ENCODE results near the gene DNAH6.
"Not testable (repeated sequence)": the region's sequence is repeated elsewhere in the genome, so short reads cannot be mapped to it uniquely, and the experiment has no call there.

DNAH6 gene

DNA sequence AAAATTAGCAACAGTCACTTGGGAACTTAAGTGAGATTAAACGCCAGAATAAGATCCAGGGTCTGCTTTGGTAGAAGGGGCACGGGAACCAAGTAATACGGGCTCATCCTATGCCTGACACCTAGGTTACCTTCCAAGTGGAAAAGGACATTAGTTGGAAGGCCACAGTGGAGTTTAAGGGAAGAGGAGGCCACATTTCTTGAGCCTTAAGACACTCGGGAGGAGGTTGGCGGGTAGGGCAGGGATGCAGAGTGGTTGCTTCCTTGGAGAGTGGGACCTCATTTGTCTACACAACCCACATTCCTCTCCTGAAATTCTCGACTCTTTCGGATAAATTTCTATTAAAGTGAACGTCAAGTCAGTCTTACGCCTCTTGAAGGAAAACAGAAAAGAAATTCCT is 510 bp upstream of the DNAH6 start:
- no peak for DNase-seq

GRCh38 chr2:84519332-84519957 is 3.1 kb downstream of the DNAH6 start:
- no peak for DNase-seq

- DNase-seq, result no peak
Observed at GRCh38 chr2:84526562-84526961, 10.3 kb downstream of the DNAH6 start.

DNA sequence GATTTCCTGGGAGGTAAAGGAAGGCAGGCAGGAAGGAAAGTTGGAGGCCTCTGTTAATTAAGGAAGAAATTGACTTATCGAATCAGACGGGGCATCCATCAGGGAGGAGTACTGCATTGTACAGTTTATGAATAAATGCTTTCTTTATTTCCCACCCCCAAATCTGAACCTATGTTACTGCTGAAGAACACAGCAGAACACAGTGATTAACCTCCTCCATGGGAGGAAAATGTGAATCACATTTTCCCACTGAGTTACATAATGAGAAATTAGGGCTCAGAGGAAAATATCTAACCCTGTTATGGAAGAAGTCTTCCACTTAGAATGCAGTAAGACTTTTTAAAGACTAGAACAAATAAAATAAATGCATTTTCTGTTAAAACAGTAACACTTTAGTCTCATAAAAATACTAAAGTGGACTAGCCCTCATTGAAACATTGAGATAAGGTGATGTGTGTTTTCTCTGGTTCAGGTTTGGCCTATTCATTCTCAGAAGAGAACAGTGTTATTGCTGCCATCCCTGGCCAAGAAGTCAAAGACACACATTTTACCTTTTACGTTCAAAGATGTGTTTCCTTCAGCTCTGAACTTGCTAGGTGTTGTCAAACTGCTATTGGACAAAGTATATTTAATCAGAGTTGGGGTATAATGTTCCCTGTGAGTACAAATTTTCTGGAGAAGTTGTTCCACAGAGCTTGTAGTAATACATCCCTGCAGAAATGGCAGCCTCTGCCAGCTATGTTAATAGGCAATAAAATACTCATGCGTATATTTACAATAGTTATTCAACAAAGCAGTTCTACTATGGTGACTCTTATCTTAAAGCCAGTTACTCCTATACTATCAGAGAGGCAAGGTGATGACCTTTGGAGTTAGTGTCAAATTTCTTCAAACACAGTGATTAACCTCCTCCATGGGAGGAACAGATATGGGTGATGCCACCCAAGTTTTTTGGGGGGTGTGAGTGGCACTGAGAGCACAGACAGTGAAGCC is 11.1 kb downstream of the DNAH6 start:
- DNase-seq, result no peak

DNA sequence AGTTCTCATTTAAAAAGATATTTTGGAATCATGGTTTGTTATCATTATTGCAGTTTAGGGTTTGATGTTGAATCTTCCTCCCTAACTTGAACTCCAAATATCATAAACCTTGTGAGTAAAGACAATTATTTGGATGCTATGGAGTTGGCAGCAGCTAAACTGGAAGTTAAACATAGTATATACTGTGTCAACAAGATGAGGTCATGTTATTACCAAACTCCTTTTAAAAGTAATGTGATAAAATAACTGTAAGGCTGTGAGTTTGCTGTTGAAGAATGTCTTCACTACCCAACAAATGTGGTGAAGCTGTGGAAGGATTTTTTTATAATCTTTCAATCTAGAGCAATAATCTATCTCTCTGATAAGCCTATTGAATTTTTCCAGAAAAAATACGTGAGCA is 16.0 kb downstream of the DNAH6 start:
- no peak for DNase-seq

DNA sequence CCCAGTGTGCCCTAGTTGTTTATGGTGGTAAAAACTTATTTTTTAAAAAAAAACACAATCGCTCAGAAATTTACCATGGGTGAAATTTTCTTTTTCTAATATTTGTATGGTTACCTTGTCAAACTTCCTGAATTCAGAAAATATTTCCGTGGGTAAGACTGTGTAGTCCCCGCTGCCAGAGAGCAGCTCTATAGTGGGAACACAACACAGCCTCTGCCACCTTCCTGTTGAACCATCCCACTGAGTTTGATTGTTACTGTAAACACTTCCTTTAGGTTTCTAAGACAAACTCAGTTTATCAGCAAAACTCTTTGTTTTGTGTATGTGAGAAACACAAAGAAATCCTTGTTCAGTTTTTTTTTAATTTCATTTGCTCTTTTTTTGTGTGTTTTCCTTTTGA is 17.9 kb downstream of the DNAH6 start:
- no peak for DNase-seq

DNA sequence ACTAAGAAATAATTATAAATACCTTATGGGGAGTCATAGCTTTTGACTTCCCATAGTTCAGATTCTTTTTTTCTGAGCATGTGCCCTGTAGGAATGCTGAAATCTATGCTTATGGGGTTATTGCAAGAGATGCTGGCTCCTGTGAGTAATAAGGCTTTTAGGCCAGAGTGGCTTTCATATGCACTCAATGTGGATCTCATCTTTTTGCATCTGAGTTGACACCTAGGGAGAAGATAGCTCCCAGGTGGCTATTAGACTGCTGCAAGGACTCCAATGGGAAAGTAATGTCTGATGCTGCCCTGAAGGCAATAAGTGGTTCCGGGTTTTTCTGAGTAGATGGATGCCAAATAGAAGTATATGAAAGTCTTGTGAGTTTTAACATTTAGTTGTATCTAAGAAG is 21.0 kb downstream of the DNAH6 start:
- DNase-seq, result no peak

DNA sequence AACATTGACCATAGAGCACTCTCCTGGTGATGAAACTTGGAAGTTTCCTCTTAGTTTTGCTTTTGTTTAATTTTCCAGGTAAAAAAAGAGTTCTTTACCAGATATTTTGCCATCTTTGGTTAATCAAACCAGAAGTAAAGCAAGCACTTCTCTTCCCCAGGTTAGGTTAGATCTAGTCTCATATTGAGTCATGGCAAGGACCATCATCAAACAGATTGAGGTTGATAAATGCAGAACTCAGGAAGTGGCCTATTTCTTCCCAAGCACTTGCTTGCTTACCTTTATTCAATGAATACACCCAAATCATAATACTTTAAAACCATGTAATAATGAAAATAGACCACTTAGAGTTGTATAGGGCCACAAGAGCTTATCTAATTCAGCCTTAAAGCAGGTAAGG is 23.4 kb downstream of the DNAH6 start:
- DNase-seq, result peak; percentile 11

- DNase-seq, result no peak
Observed at GRCh38 chr2:84545005-84545404, 28.7 kb downstream of the DNAH6 start.

- DNase-seq, result no peak
Observed at GRCh38 chr2:84546551-84546950, 30.3 kb downstream of the DNAH6 start.

DNA sequence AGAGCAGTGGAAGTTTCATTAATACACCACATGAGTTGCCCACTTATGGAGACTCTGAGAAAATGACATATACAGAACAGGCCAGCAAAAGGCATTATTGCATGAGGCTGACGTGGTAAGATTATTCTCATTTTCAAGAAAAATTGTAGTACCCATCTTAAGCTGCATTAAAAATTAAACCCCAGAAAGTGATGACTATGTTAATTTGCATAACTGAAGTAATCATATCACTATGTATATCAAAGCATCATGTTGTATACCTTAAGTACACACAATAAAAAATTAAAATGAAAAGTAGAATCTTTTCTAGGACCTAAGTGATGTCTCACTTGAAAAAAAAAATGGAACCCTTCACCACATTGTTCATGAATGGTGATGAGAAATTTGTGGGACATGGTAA is 32.0 kb downstream of the DNAH6 start:
- no peak for DNase-seq

GRCh38 chr2:84550916-84551315 is 34.6 kb downstream of the DNAH6 start:
- no peak for DNase-seq

DNA sequence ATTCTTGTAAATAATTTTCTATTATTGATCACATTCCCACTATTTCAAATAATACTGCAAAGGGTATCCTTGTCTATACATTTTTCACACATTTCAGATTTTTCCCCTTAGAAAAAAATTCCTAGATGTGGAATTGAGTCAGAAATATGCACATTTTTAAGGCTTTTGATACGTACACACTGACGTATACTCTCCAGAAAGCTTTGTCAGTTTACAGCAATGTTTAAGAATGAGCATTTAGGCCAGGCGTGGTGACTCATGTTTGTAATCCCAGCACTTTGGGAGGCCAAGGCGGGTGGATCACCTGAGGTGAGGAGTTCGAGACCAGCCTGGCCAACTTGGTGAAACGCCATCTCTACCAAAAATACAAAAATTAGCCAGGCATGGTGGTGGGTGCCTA is 35.2 kb downstream of the DNAH6 start:
- not testable (repeated sequence) for DNase-seq

GRCh38 chr2:84556190-84556589 is 39.9 kb downstream of the DNAH6 start:
- no peak for DNase-seq

- no peak for DNase-seq
Observed at GRCh38 chr2:84559838-84560237, 43.5 kb downstream of the DNAH6 start.

DNA sequence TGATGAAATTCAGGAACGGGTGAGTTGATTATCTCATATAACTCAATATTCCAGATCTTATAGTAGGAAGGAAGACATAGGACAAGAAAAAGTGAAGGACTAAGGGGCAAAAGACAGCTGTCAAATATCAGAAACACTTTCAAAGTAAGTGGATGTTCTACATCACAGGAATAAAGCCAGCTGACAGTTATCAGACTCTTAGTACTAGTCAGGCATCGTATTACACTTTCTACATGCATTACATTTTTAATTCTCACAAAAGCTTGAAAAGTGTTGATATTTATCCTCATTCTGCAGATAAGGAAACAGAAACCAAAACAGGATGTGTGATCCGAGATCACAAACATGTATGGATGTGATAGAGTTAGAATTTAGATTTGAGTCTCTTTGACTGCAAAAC is 63.4 kb downstream of the DNAH6 start:
- DNase-seq, result no peak

DNA sequence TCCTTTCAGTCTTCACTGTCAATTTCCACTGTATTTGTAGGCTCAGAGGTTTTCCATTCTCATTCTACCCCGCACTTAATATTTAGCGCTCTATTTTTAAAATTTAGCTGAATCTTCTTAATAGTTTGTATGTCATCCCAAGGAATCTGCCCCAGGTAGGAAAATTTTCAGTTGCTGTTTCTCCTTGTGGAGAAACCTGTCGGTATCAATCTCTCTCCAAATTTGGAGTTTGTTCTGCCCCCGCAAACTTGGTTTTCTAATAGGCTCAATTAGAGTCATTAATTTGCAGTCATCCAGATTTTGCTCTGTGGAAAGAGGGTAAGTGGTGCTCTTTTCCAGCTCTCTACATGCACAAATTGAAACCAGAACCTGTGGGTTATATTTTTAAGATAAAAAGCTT is 87.6 kb downstream of the DNAH6 start:
- DNase-seq, result no peak

GRCh38 chr2:84613082-84613481 is 96.8 kb downstream of the DNAH6 start:
- no peak for DNase-seq

- DNase-seq, result no peak
Observed at GRCh38 chr2:84619794-84620371, 103.6 kb downstream of the DNAH6 start.

DNA sequence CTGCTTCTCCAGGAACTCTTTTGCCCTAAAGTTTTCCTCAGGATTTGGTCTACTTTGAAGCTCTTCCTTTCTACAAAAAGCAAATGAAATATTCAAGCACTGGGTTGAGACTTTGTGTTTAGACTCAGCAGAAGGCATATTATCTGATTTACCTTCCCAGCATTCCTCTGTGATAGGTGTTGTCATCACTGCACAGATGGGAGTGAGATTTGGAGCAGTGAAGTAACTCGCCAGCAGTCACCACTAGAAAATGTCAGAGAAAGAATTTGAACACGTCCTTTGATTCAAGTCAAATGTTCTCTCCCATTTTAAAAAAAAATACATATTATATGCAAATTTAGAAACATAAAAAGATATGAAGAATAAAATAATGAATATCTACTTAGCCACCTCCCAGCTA is 112.2 kb downstream of the DNAH6 start:
- no peak for DNase-seq

DNA sequence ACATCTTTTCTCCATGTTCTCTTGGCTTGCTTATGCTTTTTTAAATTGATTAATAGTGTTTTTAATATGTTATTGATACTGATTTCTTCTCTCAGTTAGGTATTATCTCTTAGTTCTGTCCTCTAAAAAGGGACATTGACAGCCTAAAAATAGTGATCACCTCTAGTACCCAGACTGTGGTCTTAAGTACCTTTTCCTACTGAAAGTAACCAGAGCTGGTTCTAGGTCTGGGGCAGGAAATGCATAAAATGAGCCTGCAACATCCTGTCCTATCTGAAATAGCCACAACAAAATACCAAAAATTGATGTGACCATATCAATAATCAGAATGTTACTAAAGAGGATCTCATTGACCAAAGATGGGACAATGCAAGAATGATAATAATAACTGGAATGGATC is 113.3 kb downstream of the DNAH6 start:
- DNase-seq, result no peak

DNA sequence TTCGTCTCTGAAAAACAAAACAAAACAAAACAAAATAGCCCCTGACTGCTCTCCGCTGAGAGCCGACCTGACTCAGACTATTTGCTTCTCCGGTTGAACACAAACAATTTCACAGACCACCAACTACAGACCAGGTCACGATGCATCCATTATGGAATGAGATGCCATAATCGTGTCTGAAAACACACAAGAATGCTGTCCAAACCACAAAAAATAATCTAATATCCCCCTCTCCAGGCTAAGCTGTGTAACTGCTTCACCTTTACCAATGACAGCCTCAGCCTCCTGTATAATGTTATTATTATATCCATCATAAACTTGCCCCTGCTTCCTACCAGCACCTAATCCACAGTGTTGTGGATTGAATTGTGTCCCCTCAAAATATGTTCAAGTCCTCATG is 114.7 kb downstream of the DNAH6 start:
- DNase-seq, result peak; percentile 62

GRCh38 chr2:84631985-84632384 is 115.7 kb downstream of the DNAH6 start:
- DNase-seq, result no peak
